ENCODE data around the gene FADS3.
"Not testable (repeated sequence)": the region's sequence is repeated elsewhere in the genome, so short reads cannot be mapped to it uniquely, and the experiment has no call there.

Gene FADS3

DNA sequence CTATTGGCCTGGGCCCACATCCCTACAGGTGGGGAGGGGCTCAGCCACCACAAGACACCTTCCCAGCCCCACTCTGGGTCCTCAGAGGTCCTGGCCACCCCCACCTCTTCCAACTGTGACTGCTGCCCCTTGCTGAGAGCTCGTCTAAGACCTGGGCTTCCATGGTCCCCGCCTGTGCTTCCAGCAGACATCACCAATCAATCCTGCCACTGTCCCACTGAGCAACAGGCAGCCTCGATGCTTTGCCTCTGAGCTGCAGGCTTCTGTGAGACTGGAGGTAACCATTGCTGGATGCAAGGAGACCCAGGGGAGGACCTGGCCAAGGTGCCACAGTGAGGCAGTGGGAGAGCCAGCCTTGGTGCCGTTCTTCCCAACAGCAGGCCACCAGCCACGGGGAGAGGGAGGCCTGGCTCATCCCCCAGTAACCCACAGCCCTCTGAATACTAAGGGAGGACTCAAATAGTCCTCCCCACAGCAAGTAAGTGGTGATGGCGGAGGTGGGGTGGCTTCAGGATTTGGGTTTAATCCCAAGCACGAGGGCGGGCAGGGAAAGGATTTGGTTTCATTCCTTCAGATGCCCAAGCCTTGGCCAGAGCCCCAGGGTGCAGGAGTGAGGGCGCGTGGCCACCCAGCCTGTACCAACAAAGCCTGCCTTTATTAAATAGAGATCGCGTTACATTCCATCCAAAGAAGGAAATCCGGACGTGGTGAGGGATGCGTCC is 5.5 kb upstream of the FADS3 start:
- DNase-seq, result no peak

DNA sequence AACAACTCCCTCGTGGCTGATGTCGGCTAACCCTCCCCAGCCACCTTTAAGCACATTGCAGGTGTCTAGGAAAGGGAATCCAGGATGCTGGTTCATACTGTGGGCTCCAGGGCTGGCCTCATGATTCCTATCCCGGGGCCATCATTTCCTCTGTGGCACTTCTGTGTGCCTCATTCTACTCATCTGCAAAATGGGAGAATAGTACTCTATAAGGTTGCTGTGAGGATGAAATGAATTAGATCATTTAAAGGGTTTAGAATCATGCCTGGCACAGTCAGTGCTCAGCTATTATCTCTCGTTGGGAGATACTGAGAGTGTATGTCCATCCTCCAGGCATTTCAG is 4.3 kb upstream of the FADS3 start:
- DNase-seq, result no peak

DNA sequence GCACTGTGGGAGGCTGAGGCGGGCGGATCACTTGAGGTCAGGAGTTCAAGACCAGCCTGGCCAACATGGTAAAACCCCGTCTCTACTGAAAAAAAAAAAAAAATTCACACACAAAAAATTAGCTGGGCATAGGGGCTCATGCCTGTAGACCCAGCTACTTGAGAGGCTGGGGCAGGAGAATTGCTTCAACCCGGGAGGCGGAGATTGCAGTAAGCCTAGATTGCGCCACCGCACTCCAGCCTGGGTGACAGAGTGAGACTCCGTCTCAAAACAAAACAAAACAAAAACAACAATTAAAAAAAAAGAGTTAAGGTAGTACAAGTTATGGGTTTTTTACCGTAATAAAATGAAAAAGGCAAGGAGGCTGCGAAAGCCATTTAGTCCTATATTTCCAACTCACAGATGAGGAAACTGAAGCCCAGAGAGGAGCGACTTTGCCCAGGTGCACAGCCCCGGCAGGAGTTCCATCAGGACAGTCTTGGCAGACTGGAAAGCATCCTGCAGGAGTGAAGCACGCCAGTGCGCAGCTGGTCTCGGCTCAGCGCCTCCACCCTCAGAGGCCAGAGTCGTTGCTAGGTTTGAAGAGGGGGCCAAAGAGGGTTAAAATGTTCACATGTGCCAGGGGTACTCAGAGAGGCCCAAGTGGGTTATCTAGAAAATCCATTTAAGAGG is 3.8 kb upstream of the FADS3 start:
- no peak for DNase-seq

DNA sequence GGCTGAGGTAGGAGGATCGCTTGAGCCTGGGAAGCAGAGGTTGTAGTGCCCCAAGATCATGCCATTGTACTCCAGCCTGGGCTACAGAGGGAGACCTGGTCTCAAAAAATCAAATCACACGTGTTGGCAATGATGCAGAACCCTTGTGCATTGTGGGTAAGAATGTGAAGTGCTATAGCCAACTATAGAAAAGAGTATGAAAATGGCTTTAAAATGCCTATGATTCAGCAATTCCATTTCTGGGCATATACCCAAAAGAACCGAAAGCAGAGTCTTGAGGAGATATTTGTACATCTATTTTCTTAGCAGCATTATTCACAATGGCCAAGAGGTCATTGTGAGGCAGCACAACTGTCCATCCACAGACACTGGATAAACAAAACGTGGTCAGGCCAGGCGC is 2.6 kb upstream of the FADS3 start:
- DNase-seq, result no peak

DNA sequence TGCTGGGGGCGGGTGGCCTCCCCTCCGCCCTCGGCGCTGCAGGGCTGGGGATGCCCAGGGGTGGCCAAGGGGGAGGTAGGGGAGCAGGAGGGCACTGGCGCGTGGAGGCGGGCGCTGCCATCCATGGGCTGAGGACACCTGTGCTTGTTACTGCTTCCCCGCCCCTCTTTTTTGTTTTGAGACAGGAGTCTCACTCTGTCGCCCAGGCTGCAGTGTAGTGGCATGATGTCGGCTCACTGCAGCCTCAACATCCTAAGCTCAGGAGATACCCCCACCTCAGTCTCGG is 683 bp upstream of the FADS3 start:
- DNase-seq, result no peak

DNA sequence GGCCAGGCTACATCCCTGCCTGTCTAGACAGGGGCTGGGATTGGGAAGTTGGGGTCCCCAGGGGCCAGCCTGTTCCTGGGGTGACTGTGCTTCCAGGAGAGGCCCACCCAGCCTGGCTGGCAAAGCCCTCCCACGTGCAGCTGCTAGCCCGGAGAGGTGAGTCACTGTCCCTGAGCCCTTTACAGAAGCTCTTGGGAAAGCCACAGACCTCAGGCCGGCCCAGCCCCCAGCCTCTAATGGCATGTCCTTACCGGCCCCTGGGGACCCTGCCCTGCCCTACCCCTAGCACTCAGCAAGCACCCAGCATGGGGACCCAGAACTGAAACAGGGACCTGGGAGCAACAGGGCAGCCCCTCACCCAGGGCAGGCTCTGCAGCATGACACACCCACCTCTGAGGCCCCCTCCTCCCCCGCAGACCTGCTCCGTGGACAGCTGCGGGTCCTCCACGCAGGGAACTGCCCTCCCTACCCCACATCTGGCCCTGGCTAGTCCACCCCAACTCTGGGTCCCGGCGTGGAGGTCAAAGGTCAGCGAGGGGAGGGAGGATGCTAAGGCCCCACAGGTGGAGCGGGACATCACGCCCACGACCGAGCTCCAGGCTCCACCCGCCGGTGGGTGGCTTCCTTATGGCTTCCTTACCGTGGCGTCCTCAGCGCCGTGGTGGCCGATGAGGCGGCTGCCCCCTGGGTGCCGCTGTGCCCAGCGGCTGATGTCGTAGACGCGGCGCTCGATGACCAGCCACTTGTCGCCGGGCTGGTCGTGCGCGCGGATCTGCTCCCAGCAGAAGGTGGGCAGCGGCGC is 615 bp downstream of the FADS3 start:
- peak; percentile 23 for DNase-seq

DNA sequence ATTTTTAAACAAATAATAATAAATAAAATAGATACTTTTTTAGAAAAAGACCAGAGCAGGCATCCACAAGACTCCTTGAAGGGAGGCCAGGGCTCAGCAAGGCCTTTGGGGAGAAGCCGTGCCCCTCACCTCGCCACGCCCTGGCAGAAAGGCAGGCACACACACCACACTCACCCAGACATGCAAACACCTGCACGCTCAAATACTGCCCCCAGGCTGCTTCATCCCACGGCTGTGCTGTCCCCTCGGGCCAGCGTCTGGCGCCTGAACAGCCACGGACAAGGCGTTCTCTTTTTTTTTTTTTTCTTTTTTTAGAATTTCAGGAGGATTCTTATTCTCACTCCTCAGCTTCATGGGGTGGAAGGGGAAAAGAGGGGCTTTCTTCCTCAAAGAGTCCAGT is 1.5 kb downstream of the FADS3 start:
- DNase-seq, result no peak

DNA sequence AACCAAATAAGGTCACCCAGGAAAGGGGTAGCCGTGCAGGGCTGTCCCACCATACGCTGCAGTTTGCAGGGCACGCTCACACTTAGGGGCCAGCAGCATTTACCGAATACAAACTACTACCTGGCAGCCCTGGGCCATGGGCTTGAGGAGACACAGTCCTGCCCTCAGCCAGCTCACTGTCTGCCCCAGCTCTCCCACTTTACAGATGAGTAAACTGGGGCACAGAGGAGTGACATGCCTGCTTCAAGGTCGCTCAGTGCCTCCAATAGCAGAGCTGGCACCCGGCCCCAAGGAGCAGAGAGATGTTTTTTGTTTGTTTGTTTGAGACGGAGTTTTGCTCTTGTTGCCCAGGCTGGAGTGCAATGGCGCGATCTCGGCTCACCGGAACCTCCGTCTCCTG is 2.8 kb downstream of the FADS3 start:
- DNase-seq, result no peak

DNA sequence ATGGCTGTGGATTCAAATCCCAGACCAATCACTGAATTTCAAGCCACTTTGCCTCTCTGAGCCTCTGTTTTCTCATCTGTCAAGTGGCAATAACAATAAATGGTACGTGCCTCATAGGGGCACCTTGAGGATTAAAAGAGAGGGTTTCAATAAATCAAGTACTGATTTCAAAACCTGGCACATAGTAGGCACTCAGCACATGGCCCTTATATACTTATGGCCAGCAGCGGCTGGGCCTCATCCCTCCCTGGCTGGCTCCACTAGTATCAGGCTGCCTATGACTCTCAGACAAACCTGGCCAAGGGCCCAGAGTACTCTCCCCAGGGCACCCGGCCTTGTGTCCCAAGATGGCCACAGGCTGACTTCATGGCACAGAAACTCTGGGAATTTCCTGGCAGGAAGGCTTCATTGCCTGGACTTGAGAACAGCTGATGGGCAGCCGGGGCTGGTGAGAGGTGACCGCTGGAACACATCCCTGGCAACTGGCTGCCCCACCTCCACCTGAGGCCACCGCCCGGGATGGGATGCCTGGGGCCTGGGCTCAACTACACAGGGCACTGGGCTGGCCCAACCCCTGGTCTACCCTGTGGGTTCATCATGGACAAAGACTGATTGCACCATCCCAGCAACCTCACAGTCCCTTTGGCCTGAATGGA is 3.4 kb downstream of the FADS3 start:
- no peak for DNase-seq

DNA sequence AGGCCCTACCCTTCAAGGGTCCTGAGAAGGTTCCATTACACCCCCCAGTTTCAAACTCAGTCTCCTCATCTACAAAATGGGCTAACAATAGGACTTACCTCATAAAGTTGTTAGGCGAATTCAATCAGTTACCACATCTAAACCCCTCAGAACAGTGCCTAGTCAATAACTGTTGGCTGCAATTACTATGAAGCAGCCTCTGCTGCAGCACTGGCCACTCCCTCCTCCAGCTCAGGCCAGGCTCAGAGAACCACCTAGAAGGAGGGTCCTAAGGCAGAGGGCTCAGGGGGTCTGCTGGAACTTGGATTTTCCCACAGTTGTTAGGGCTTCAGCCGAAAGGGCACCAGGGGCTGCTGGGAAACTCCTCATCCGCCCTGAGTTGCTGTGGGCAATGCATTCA is 4.7 kb downstream of the FADS3 start:
- DNase-seq, result no peak

DNA sequence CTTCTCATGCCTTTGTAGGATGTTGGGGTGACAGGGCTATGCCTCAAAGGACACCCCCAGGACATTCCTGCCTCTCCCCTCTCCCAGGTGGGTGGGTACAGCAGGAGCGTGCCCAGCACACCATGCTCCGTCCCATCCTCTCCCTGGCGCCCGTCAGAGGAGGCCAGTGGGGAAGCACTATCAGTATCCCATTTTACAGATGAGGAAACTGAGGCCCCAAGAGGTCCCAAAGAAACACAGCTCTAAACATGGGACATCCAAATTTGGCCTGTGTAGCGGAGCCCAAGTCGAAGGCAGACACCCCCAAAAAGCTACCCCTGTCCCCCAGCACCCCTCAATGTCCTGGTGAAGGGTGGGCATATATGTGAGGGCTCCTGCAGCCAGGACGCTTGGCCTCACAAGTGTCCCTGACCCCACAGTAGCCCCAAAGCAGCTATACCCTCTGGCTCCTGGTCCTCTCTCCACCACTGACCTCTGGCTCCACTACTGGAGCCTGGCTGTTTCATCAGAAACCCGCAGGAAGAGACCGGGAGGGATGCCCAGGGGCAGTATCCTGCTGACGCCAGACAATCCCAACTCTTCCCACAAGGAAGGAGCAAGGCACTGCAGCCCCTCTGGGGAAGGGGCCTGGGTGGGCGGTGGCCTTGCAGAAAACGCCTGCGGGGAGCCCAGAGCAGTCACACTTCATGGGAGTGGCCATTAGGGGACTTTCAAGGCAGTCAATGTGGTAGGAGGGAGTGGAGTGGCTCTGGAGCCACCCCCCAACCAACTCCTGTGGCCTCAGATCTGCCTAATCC is 5.4 kb downstream of the FADS3 start:
- DNase-seq, result no peak

DNA sequence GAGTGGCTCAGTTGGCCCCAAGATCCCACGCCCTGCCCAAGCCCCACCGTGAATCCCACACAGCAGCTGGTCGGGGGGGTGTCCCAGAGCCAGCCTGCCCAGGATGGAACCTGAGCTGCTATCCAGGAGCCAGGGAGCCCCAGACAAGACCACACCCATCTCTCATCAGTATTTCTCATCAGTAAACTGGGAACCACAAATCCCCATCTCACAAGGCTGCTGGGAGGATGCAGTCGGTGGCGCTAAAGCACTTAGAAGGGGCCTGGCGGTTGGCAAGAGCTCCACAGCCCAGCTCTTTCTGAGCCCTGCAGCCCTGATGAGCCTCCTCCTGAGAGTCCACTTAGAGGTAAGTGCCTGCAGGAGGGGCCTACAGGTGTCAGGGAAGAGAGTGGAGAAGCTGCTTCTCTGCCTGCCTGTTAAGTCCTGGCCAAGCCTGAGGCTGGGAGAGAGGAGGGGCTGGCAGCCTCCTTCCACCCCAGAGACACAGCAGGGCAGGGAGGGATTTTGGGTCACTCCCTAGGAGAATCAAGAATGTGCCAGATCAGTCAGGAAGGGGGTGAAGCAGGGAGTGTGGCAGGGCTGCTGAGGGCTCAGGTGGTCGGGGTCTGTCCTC is 6.1 kb downstream of the FADS3 start:
- DNase-seq, result no peak

DNA sequence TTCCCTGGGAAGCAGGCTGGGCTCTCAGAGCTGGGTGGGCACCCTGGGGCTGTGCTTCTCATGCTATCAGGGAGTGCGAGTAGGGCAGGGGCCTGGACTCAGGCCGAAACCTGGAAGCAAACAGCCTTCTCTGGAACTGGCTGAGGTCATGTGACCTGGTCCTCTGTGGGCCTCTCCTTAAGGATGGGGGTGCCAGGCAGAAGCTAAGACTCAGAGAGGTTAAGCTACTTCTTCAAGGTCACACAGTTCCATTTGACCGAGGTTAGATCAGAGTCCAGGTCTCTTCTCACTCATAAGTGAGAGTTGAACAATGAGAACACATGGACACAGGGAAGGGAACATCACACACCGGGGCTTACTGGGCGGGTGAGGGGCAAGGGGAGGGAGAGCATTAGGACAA is 7.4 kb downstream of the FADS3 start:
- DNase-seq, result no peak

DNA sequence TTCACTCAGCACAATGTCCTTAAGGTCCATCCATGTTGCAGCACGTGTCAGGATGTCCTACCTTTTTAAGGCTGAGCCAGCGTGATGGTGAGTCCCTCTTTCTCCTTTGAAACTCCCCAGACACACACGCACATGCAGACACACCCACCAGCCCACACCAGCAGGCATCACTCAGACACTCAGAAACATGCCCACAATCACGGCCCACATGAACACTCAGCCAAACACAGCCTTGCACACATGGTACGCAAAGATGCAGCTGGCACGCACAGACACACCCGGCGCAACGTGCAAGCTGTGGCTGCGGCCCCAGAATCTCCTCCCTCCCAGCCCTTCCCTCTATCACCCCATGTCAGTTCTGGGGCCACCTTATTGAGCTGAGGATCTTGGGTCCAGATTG is 8.0 kb downstream of the FADS3 start:
- DNase-seq, result no peak

DNA sequence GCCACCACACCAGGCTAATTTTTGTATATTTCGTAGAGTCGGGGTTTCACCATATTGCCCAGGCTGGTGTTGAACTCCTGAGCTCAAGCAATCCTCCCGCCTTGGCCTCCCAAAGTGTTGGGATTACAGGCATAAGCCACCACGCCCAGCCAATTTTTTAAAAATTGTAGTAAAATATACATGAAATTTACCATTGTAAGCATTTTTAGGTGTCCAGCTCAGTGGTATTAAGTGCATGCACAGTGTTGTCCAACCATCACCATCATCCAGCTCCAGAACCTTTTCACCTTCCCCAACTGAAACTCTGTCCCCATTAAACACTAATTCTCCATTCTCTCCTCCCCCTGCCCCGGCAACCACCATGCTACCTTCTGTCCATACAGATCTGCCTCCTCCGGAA is 8.5 kb downstream of the FADS3 start:
- DNase-seq, result no peak

DNA sequence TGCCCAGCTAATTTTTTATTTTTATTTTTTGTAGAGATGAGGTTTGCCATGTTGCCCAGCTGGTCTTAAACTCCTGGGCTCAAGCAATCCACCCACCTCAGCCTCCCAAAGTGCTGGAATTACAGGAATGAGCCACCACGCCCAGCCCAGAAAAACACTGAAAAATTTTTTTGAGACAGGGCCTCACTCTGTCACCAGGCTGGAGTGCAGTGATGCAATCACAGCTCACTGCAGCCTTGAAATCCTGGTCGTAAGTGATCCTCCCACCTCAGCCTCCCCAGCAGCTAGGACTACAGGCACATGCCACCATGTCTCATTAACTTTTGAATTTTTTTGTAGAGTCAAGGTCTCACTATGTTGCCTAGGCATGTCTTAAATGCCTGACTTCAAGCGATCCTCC is 9.1 kb downstream of the FADS3 start:
- not testable (repeated sequence) for DNase-seq

DNA sequence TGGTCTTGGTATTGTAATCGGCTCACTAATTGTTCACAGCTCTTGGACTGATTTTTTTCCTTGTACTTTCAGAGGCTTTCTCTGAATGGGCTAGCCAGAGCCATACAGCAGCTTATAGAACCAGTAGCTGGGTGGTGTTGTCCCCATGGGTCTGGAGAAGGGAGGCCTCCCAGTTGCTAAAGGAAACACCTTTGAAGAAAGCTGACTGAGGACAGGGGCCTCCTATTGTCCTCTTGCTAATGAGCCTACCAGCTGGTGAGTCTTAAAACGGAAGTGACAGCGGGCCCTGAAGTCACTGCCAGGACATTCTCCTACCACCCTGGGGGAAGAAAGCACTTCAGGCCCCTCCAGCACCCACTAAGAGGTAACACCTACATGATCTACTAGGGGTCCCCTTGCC is 9.9 kb downstream of the FADS3 start:
- DNase-seq, result no peak

DNA sequence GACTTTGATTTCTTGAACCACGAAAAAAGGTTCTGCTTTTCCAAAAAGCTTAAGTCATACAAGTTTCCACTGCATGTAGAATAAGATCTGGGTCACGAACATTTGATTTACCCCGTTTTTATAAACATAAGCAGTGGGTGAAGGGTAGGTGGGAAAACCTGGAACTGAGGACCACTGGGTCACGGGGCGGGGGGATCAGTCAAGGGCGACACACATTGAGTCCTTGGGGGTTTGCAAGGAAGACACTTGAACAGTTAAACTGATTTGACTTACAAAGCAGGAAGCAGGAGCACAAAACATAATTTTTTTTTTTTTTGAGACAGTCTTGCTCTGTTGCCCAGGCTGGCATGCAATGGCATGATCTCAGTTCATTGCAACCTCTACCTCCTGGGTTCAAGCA is 10.9 kb downstream of the FADS3 start:
- DNase-seq, result no peak

DNA sequence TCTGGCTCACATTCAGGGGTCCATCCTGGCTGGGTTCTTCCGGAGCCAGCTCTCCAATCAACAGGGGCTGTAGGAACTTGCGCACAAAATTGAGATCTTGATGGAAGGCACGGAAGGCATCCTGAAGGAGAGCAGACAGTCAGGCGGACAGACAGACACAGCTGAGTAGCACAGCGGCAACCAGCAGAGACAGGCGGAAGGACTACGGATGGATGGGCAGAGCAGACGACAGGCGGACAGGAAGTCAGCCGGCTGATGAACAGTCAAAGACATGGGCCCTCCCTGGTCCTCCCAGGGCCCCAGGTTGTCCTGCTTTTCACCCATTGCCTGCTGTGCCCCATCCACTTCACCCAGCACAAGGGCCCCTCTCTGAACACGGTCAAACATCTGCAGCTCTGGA is 11.3 kb downstream of the FADS3 start:
- DNase-seq, result no peak

DNA sequence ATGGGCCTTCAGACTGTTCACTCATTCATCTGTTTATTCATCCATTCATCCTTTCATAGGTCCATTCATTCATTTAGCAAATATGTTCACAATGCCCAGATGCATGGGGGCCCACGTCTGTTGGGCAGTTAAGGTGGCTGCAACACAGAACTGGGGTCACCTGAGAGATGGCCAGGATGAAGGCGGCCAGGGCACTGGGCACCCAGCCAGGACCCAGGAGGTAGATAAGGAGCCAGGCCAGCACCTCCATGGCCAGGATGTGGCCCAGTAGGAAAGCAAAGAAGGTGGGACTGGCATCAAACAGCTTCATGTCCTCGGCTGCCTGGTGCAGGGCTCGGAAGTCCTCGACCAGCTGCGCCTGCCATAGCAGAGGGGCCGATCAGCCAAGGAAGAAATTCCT is 12.2 kb downstream of the FADS3 start:
- no peak for DNase-seq

DNA sequence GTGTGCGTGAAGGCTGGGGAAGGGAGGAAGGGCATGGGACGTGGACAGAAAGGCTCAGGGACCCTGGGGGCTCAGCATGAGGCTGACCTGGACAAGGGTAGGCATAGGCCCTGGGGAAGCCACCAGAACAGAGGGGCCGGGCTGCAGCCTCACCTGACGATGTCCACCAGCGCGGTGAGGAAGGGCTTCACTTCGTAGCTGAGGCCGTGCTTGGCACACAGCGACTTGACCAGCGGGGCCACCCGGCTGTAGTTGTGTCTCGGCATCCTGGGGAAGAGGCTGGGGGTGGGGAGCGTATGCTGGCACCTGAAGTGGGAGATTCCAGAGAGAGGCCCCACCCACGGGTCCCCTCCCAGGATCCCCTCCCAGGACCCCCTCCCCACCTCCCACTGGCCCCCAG is 15.6 kb downstream of the FADS3 start:
- DNase-seq, result no peak

DNA sequence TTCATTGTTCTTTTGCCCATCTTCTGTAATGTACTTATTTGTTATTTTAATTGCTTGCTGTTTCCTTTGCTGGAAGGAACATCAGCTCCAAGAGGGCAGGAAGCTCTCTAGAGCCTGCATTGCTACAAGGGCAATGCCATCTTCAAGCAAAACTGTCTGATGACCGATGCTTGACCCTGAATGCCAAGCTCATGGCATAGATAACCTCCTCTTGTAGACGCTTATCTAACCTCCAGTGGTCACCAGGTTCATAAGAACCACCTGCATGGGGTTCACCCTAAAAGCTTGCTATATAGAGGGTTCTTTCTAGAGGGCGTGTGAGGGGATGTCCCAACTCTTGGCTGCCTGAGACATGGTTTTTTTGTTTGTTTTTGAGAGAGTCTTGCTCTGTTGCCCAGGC is 16.5 kb downstream of the FADS3 start:
- DNase-seq, result no peak

DNA sequence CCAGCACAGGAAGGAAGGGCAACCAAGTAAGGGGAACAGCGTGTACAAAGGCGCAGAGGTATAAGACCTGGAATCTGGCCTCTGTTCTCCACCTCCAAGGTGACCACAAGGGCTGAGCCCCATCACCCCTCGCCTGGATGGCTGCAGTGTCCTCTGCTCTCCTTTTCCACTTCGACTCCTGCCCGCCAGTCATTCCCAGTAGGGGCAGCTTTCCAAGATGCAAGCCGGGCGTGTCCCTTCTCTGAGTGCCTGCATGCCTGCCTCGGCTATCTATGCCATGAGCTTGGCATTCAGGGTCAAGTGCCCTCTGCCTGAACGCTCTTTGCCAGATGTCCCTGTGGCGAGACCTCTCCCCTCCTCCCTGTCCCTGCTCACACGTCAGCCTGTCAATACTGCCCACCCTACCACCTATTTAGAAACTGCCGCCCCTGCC is 17.0 kb downstream of the FADS3 start:
- no peak for DNase-seq
